T1000 (cell line): ENCODE results near the gene COMMD9.
"Not testable (repeated sequence)": the region's sequence is repeated elsewhere in the genome, so short reads cannot be mapped to it uniquely, and the experiment has no call there.

Experiments
- DNase-seq: peaks from one replicate; lab custom pipeline; 2025; ENCODE audit warnings: mixed read lengths; lab: John Stamatoyannopoulos, UW

COMMD9 gene

DNA sequence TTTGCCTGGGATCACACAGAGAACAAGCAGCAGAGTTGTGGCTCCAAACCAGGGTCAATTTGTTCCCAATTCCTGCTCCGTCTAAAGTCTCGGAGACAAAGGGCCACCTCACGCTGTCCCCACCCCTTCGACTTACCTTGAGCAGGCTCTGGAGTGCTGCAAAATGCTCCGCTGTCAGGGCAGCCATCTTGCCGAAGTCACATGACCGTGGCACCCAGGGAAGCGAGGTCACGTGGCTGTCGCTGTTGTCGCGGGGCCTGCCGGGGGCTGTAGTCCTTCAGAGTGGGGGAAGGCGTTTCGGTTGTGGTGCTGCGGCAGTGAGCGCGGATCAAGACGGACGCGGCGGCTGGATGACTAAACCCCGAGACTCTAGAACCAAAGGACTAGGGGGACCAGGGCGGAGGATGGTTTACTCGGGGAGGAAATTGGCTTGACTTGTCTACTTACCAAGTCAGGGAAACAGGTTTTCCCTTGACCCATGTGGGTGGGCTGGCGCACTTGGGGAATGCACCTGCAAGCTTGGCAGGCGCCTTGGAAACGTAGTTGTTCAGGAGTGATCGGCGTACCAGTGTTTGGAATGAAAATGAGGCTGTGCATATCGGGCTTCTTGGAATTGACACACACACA, at the start of gene COMMD9:
COMMD9 (minus strand) TSS at position 199 of the 627 bp plus-strand sequence; CDS start at position 187, 12 bp downstream.
- peak; percentile 83 for DNase-seq

DNA sequence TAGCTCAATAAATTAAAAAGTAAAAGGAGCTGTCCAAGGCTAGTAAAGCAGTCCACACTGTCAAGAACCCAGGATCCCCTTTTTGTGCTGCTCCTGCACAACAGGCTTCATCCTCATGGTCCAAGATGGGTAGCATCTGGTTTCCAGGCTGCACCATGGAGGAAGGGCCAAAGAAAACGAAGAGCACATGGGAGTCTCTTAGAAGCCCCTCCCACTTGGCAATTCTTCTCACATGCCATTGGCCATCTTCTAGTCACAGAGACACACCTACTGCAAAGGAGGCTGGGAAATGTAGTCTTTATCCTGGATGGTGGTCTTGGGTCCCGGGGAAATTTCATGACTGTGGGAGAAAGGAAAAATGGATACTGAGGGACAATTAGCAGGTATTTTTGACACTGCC, 44.7 kb upstream of the COMMD9 start:
- no peak for DNase-seq

GRCh38 chr11:36333468-36333867, 44.2 kb upstream of the COMMD9 start:
- DNase-seq = no peak

GRCh38 chr11:36330411-36330810, 41.2 kb upstream of the COMMD9 start:
- DNase-seq = no peak

GRCh38 chr11:36328966-36329673, 39.9 kb upstream of the COMMD9 start:
- DNase-seq = no peak

- DNase-seq = no peak
Observed at GRCh38 chr11:36326524-36327419, 37.5 kb upstream of the COMMD9 start.

DNA sequence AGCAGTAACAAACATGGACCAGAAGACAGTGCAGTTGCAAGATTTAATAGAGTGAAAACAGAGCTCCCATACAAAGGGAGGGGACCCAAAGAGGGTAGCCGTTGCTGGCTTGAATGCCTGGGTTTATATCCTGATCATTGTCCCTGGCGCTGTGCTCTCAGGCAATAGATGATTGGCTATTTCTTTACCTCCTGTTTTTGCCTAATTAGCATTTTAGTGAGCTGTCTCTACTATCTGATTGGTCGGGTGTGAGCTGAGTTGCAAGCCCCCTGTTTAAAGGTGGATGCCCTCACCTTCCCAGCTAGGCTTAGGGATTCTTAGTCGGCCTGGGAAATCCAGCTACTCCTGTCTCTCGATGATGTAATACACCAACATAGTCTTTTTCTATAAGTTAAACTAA, 36.2 kb upstream of the COMMD9 start:
- not testable (repeated sequence) for DNase-seq

DNA sequence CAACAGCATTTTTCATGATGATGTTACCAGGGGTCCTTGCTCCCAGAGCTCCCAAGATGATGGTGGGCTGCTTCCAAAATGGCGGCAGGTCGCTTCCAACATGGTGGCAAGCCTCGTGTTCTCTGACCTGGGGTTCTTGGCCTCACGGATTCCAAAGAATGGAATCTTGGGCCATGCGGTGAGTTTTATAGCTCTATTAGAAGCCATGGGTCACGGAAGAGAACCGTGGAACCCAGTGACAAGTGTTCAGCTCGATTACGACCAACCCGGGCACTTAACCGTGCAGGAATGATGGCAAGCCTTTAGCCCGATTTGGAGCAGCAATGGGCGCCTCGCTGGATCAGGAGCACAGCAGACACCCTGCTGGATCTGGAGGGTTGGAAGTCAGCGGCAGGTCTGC, 35.7 kb upstream of the COMMD9 start:
- DNase-seq = not testable (repeated sequence)

- no peak for DNase-seq
Observed at GRCh38 chr11:36317992-36318391, 28.8 kb upstream of the COMMD9 start.

- no peak for DNase-seq
Observed at GRCh38 chr11:36316049-36316448, 26.8 kb upstream of the COMMD9 start.

DNA sequence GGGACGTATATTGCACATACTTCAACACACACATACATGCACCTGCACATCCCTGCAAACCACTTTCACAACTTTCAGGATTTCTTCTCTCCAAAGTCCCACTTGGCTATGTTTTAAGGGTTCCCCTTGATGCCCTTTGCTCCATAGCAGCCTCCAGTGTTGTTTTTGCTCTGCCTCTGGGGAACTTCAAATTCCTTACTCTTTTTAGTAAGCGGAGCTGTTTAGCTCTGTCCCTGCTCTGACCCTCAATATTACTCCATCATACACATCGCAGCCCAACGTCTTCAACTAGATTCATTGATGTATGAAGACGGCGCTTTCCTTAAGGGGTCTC, 25.2 kb upstream of the COMMD9 start:
- DNase-seq = no peak

DNA sequence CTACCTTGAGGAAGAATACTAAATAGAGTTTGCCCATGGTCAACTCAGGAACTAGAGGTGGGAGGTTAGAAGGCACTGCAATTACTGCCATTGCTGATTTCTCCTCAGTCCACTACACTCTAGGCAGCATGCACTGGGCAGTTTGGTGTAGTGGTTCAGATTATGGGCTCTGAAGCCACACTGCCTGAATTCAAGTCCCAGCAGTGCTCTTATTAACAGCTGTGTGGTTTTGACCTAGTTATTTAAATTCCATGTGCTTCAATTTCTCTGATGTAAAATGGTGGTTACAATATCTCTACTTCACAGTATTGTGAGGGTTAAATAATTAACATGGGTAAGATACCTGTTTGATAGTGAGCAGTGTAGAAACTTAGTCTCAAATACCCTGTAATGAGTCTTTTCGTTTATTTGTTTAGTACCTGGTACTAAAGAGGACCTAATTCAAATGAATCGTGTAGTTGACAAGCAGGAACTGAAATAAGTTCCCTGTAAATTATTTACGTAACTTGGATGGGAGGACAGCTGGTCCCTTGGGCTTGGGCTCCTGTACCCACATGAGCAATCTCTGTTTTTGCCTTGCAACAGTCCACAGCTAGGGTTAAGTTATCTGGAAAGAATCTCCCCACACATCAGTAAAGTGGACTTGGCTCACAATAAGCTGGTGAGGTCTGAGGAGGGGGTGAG, 24.7 kb upstream of the COMMD9 start:
- DNase-seq = no peak

- peak; percentile 19 for DNase-seq
Observed at GRCh38 chr11:36312611-36313472, 23.6 kb upstream of the COMMD9 start.

GRCh38 chr11:36311926-36312595, 22.8 kb upstream of the COMMD9 start:
- DNase-seq = no peak

DNA sequence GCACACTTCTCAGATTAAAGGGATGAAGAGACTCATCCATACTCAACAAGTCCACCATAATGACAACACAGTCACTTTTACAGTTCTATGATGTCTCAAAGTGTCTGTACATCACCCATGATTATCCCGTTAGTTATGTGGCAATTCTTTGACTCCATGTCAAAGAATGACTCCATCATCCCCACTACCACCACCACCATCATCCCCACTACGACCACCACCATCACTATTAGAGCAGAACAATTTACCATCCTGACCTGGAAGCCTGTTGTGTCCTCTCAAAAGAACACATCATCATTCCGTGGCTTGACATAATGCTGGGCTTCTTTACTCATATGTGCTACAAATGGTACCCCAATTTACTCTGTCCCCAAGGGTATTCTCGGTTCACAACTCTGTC, 20.6 kb upstream of the COMMD9 start:
- no peak for DNase-seq

DNA sequence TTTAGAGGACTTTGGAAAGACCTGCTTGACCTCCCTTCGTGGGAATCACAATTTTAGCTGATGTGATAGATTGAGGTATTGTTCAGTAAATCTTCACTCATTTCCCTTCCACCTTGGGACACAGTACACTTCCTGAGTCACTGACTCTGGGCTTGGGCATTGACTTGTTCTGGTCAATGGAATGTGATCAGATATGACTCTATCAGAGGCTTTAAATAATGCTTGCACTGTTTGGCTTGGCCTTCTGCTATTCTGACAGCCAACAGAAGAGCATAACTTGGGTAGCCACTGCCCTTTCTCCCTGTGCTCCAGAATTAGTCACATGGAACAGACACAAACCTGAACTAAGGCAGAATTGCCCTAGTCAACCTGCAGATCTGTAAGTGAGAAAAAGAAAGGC, 19.4 kb upstream of the COMMD9 start:
- no peak for DNase-seq

DNA sequence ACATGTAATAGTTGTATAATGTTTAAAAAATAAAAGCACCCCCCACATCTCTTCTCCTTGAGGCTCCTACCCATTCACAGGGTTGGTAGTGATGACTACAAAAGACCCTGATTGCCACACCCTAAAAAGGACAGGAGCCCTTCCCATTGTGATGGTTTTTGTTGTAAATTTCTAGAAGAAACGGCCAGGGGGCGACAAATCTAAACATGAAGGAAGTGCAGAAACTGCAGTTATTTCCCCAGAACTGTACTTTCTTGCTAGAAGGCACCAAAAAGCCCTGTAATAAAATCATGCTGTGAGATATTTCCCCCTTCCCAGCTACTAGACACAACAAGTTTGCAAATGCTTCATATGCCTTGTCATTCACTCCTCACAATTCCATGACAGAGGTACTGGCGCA, 17.7 kb upstream of the COMMD9 start:
- DNase-seq = no peak

- no peak for DNase-seq
Observed at GRCh38 chr11:36305047-36305446, 15.8 kb upstream of the COMMD9 start.

GRCh38 chr11:36304351-36304750, 15.1 kb upstream of the COMMD9 start:
- DNase-seq = no peak

- DNase-seq = no peak
Observed at GRCh38 chr11:36300650-36301049, 11.4 kb upstream of the COMMD9 start.
